Testis (tissue), 3 donors: ENCODE measurements around the gene ZNG1C. TPM values are rescaled to one million over a fixed set of nuclear protein-coding genes. Genes with fewer than 3 reads are reported as not detected.
A peak's percentile ranks its signal among the peaks of the same experiment; 100 is the strongest.
"Not testable (repeated sequence)": the region's sequence is repeated elsewhere in the genome, so short reads cannot be mapped to it uniquely, and the experiment has no call there.

Experiments used
- DNase-seq: peaks from one replicate; pipeline ENCODE4 v3.0.0-alpha.2; 2019
- H3K27ac ChIP-seq, 2 donors: fragments of 200-600 bp; sonication (generic); one replicate each; pipeline ENCODE4 v1.5.1; 2019
- H3K27me3 ChIP-seq: fragments of 200-600 bp; sonication (generic); one replicate; pipeline ENCODE4 v1.5.1; 2019
- H3K36me3 ChIP-seq: fragments of 200-600 bp; sonication (generic); one replicate; pipeline ENCODE4 v1.5.1; 2017; ENCODE audit warnings: low read depth; ENCODE audit errors: missing control alignments
- H3K4me1 ChIP-seq: fragments of 200-600 bp; sonication (generic); one replicate; pipeline ENCODE4 v1.5.1; 2019
- H3K4me3 ChIP-seq, 2 donors: fragments of 200-600 bp; sonication (generic); one replicate each; pipeline ENCODE4 v1.5.1; 2017 to 2019
- H3K9me3 ChIP-seq: fragments of 200-600 bp; sonication (generic); one replicate; pipeline ENCODE4 v1.5.1; 2017
- WGBS, 2 donors: methylation state at CpG; one replicate each; pipeline ENCODE4 v1.1.5; 2018; 5-methylcytosine and 5-hydroxymethylcytosine counted together
- intact Hi-C: fragments of 100-400 bp; cut with DNase I; formaldehyde crosslinking; loops from one replicate; pipeline ENCODE4 v1.15.1; 2023; ENCODE audit warnings: low total_unique reads
- polyA plus RNA-seq: library from polyadenylated mRNA; stranded (reverse); fragments of 350-450 nt; fragmentation: Illumina TruSeq; extraction: RNeasy Lipid Tissue Mini Kit (QIAGEN cat#74804); gene quantifications from one replicate; pipeline ENCODE4 v1.2.3, GENCODE V29; 2014; ENCODE audit warnings: low read depth, low replicate concordance; ENCODE audit not compliant: insufficient read depth
- total RNA-seq, 2 donors: library from RNA; depleted of rRNA; stranded (reverse); fragments of >200 nt; gene quantifications; one replicate each; pipeline ENCODE4 v1.2.3, GENCODE V29; 2016

The ZNG1C gene
- total and polyA plus RNA-seq, 3 donors from 2014 or later: 26.7 to 47.5 (median 39.0) TPM

- H3K4me1 ChIP-seq, H3K9me3 ChIP-seq, H3K27me3 ChIP-seq, H3K4me3 ChIP-seq, intact Hi-C loops, DNase-seq, H3K27ac ChIP-seq, H3K36me3 ChIP-seq: not testable (repeated sequence)
- 53 to 58% methylated on average over 10 of the region's 10 CpGs for WGBS, 2 donors
Measured at GRCh38 chr9:68318209-68318608, 76.4 kb downstream of the ZNG1C start.

GRCh38 chr9:68323749-68324148 lies 82.0 kb downstream of the ZNG1C start:
- H3K27me3 ChIP-seq, H3K9me3 ChIP-seq, H3K4me1 ChIP-seq, intact Hi-C loops, H3K4me3 ChIP-seq, DNase-seq, H3K27ac ChIP-seq, H3K36me3 ChIP-seq: not testable (repeated sequence)
- WGBS, 2 donors: 64% methylated on average over 5 of the region's 24 CpGs; no CpG with 5 or more reads in 1 of the 2 donors

- H3K4me3 ChIP-seq: not testable (repeated sequence)
- WGBS, 2 donors: no CpG with 5 or more reads among the region's 20 CpGs
Measured at GRCh38 chr9:68324518-68324917, 82.7 kb downstream of the ZNG1C start.

GRCh38 chr9:68329106-68329505 lies 87.3 kb downstream of the ZNG1C start:
- WGBS, 2 donors: 71% methylated on average over 2 of the region's 4 CpGs; no CpG with 5 or more reads in 1 of the 2 donors
- H3K9me3 ChIP-seq, H3K4me1 ChIP-seq, H3K4me3 ChIP-seq, DNase-seq, H3K27ac ChIP-seq, H3K27me3 ChIP-seq, intact Hi-C loops, H3K36me3 ChIP-seq: not testable (repeated sequence)

More at GRCh38 chr9:68324518-68324917, 82.7 kb downstream of the ZNG1C start:
- H3K9me3 ChIP-seq, H3K27ac ChIP-seq, intact Hi-C loops, DNase-seq, H3K36me3 ChIP-seq, H3K4me1 ChIP-seq, H3K27me3 ChIP-seq: not testable (repeated sequence)

GRCh38 chr9:68330531-68331173 lies 88.9 kb downstream of the ZNG1C start:
- H3K4me3 ChIP-seq, H3K27ac ChIP-seq, H3K4me1 ChIP-seq, H3K27me3 ChIP-seq, H3K9me3 ChIP-seq, DNase-seq, H3K36me3 ChIP-seq, intact Hi-C loops: not testable (repeated sequence)
- 92% methylated on average over 7 to 10 of the region's 11 CpGs for WGBS, 2 donors

GRCh38 chr9:68332122-68332521 lies 90.3 kb downstream of the ZNG1C start:
- intact Hi-C loops: not testable (repeated sequence)
- 75% methylated on average over 1 of the region's 1 CpG; no CpG with 5 or more reads in 1 of the 2 donors for WGBS, 2 donors

GRCh38 chr9:68335935-68336334 lies 94.2 kb downstream of the ZNG1C start:
- H3K4me1 ChIP-seq, H3K27me3 ChIP-seq, H3K4me3 ChIP-seq, intact Hi-C loops, H3K36me3 ChIP-seq, H3K27ac ChIP-seq, H3K9me3 ChIP-seq: not testable (repeated sequence)
- WGBS, 2 donors: 56 to 60% methylated on average over 1 to 3 of the region's 3 CpGs
- DNase-seq: peak; percentile 69

More at GRCh38 chr9:68332122-68332521, 90.3 kb downstream of the ZNG1C start:
- H3K9me3 ChIP-seq, H3K4me3 ChIP-seq, H3K36me3 ChIP-seq, H3K4me1 ChIP-seq, H3K27me3 ChIP-seq, H3K27ac ChIP-seq, DNase-seq: not testable (repeated sequence)

GRCh38 chr9:68336639-68337339 lies 95.0 kb downstream of the ZNG1C start:
- DNase-seq, H3K27me3 ChIP-seq, H3K4me3 ChIP-seq, intact Hi-C loops, H3K27ac ChIP-seq, H3K4me1 ChIP-seq, H3K36me3 ChIP-seq, H3K9me3 ChIP-seq: not testable (repeated sequence)
- 54% methylated on average over 1 to 5 of the region's 10 CpGs for whole genome bisulfite sequencing, 2 donors

GRCh38 chr9:68338000-68338399 lies 96.2 kb downstream of the ZNG1C start:
- H3K9me3 ChIP-seq, H3K36me3 ChIP-seq, H3K27me3 ChIP-seq, H3K4me3 ChIP-seq, DNase-seq, H3K27ac ChIP-seq, intact Hi-C loops, H3K4me1 ChIP-seq: not testable (repeated sequence)
- whole genome bisulfite sequencing, 2 donors: 82 to 83% methylated on average over 5 to 7 of the region's 7 CpGs
